ENCODE data around the gene NKAPD1. TPM values are rescaled to one million over a fixed set of nuclear protein-coding genes. Genes with fewer than 3 reads are reported as not detected.
"Not testable (repeated sequence)": the region's sequence is repeated elsewhere in the genome, so short reads cannot be mapped to it uniquely, and the experiment has no call there.

Gene NKAPD1
- total RNA-seq, 1 donor from 2014 or later: 12.2 TPM

DNA sequence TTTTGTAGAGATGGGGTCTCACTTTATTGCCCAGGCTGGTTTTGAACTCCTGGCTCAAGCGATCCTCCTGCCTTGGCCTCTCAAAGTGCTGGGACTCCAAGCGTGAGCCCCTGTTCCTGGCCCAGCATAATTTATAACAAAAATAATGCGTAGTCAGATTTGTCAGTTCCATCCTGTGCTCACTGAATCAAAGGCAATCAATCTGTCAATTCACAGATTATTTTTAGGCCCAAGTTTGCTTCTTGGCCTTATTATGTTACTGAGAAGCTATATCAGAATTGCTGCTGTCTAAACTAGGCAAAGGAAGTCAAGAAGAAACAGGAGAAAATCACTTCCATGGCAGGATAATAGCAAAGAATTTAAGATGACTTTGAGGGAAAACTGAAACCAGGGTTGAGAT lies 40.2 kb upstream of the NKAPD1 start:
- H3K27me3 ChIP-seq: no peaks in the 10 kb centered on the region
- H3K4me1 ChIP-seq: no peaks in the 10 kb centered on the region
- H3K36me3 ChIP-seq: peaks cover 46 to 73% of the 10 kb centered on the region in 2 donors
- no peak overlapping the region for H3K4me3 ChIP-seq
- H3K9me3 ChIP-seq: no peaks in the 10 kb centered on the region
- intact Hi-C loops (cut with DNase I): no loop called here
- no peak for DNase-seq (ENCODE audit: low spot score in 2 of 2)
- TF ChIP-seq, protein P1, sequence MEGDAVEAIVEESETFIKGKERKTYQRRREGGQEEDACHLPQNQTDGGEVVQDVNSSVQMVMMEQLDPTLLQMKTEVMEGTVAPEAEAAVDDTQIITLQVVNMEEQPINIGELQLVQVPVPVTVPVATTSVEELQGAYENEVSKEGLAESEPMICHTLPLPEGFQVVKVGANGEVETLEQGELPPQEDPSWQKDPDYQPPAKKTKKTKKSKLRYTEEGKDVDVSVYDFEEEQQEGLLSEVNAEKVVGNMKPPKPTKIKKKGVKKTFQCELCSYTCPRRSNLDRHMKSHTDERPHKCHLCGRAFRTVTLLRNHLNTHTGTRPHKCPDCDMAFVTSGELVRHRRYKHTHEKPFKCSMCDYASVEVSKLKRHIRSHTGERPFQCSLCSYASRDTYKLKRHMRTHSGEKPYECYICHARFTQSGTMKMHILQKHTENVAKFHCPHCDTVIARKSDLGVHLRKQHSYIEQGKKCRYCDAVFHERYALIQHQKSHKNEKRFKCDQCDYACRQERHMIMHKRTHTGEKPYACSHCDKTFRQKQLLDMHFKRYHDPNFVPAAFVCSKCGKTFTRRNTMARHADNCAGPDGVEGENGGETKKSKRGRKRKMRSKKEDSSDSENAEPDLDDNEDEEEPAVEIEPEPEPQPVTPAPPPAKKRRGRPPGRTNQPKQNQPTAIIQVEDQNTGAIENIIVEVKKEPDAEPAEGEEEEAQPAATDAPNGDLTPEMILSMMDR (IDR thresholded peaks at IDR 0.05): no peak
- H3K27ac ChIP-seq: no peak overlapping the region

DNA sequence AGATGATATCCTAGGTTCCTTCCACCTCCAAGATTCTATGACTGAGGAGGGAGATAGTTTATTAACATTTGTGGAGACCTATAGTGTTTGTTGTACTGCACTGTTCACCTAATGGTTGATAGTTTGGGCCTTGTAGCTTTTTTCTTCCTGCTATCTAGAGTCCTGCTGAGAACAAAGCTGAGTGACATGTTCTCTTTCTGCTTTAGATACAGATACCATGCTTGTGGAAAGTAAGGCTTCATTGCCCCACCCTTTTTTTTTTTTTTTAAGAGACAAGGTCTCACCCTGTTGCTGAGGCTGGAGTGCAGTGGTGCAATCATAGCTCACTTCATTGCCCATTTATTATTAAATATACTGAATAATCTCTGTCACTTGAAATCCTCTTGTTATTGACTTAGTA lies 36.6 kb upstream of the NKAPD1 start:
- H3K4me1 ChIP-seq: no peaks in the 10 kb centered on the region
- TF ChIP-seq, protein P1 (IDR thresholded peaks at IDR 0.05): no peak
- no peaks in the 10 kb centered on the region for H3K27me3 ChIP-seq
- no peak overlapping the region for H3K27ac ChIP-seq
- no peak overlapping the region for H3K4me3 ChIP-seq
- no peak for DNase-seq (ENCODE audit: low spot score in 2 of 2)
- H3K9me3 ChIP-seq: no peaks in the 10 kb centered on the region
- H3K36me3 ChIP-seq: peaks cover 40 to 49% of the 10 kb centered on the region in 2 donors
- intact Hi-C loops (cut with DNase I): no loop called here

GRCh38 chr11:112042161-112042960 lies 31.7 kb upstream of the NKAPD1 start:
- TF ChIP-seq, protein P1 (IDR thresholded peaks at IDR 0.05): no peak
- H3K36me3 ChIP-seq: peaks cover 53 to 60% of the 10 kb centered on the region in 2 donors
- H3K27me3 ChIP-seq: no peaks in the 10 kb centered on the region
- intact Hi-C loops (cut with DNase I): no loop called here
- H3K4me3 ChIP-seq: no peak overlapping the region
- no peaks in the 10 kb centered on the region for H3K4me1 ChIP-seq
- no peaks in the 10 kb centered on the region for H3K9me3 ChIP-seq
- no peak overlapping the region for H3K27ac ChIP-seq
- DNase-seq (ENCODE audit: low spot score in 2 of 2): no peak

- no peak overlapping the region for H3K27ac ChIP-seq
- no peak for DNase-seq (ENCODE audit: low spot score in 2 of 2)
- H3K9me3 ChIP-seq: no peaks in the 10 kb centered on the region
- H3K27me3 ChIP-seq: no peaks in the 10 kb centered on the region
- peaks cover 52 to 55% of the 10 kb centered on the region in 2 donors for H3K36me3 ChIP-seq
- intact Hi-C loops (cut with DNase I): no loop called here
- H3K4me1 ChIP-seq: no peaks in the 10 kb centered on the region
- H3K4me3 ChIP-seq: no peak overlapping the region
- TF ChIP-seq, protein P1 (IDR thresholded peaks at IDR 0.05): no peak
Measured at GRCh38 chr11:112042961-112043304, 31.2 kb upstream of the NKAPD1 start.

DNA sequence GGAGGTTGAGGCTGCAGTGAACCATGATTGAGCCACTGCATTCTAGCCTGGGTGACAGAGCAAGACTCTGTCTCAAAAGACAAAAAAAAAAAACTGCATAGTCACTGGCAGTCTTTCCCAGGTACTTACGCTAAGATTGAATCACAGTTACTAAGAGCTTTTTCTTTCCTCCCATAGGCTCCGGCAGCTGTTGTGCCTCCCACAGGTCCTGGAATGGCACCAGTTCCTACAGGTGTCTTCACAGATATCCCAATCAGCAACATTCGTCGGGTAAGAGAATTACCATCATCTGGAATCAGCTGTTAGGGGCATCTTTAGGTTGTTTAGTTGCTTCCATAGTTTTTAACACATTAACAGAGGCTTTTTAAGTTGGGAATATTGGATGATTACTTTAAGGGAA lies 29.1 kb upstream of the NKAPD1 start:
- TF ChIP-seq, protein P1 (IDR thresholded peaks at IDR 0.05): no peak
- peaks cover 36 to 41% of the 10 kb centered on the region in 2 donors for H3K36me3 ChIP-seq
- no peak overlapping the region for H3K27ac ChIP-seq
- H3K4me3 ChIP-seq: no peak overlapping the region
- no peaks in the 10 kb centered on the region for H3K27me3 ChIP-seq
- intact Hi-C loops (cut with DNase I): no loop called here
- H3K9me3 ChIP-seq: no peaks in the 10 kb centered on the region
- no peak for DNase-seq (ENCODE audit: low spot score in 2 of 2)
- peaks cover 0 to 4% of the 10 kb centered on the region in 2 donors for H3K4me1 ChIP-seq

GRCh38 chr11:112046647-112047046 lies 27.5 kb upstream of the NKAPD1 start:
- intact Hi-C loops (cut with DNase I); H3K4me3 ChIP-seq; H3K27ac ChIP-seq; H3K9me3 ChIP-seq; H3K4me1 ChIP-seq; H3K27me3 ChIP-seq; DNase-seq (ENCODE audit: low spot score in 2 of 2): not testable (repeated sequence)
- peaks cover 41 to 49% of the 10 kb centered on the region in 2 donors for H3K36me3 ChIP-seq

GRCh38 chr11:112048256-112048655 lies 25.8 kb upstream of the NKAPD1 start:
- intact Hi-C loops (cut with DNase I): not testable (repeated sequence)
- peak overlapping the region; percentile 21 to 62 for H3K27ac ChIP-seq

More at GRCh38 chr11:112048256-112048655, 25.8 kb upstream of the NKAPD1 start:
- H3K27me3 ChIP-seq; H3K4me1 ChIP-seq; H3K9me3 ChIP-seq; DNase-seq (ENCODE audit: low spot score in 2 of 2); H3K4me3 ChIP-seq: not testable (repeated sequence)
- peaks cover 45 to 60% of the 10 kb centered on the region in 2 donors for H3K36me3 ChIP-seq
